A673 (cell line): ENCODE data around the gene DPF3. TPM values are rescaled to one million over a fixed set of nuclear protein-coding genes. Genes with fewer than 3 reads are reported as not detected.

Source experiments
- BruUV-seq: library from RNA; stranded (reverse); fragments of 400-500 nt; replicated peaks from 2 replicates; lab custom pipeline; 2021; lab: Mats Ljungman, UMichigan
- CTCF ChIA-PET: fragments of 300-600 bp; sonication (Branson Sonifier 250); formaldehyde crosslinking; loops from one replicate; lab custom pipeline; 2022; ENCODE audit warnings: antibody characterized with exemption; lab: Charles Lee
- POLR2A ChIA-PET: fragments of 300-600 bp; sonication (Branson Sonifier 250); formaldehyde crosslinking; loops from one replicate; lab custom pipeline; 2022; ENCODE audit warnings: antibody characterized with exemption; ENCODE audit not compliant: low non-redundant PET; lab: Charles Lee
- DNase-seq: peaks from one replicate; pipeline ENCODE4 v3.0.0-alpha.2; 2015; ENCODE audit warnings: low spot score
- H3K27ac ChIP-seq: fragments of 200-600 bp; sonication (generic); 2 replicates; pipeline ENCODE4 v1.5.1; 2016; ENCODE audit warnings: mixed run types, low read depth, mild to moderate bottlenecking, mixed read lengths, antibody characterized with exemption, low read length; ENCODE audit not compliant: poor library complexity, severe bottlenecking
- H3K27me3 ChIP-seq: fragments of 200-600 bp; sonication (generic); replicated peaks from 2 replicates; pipeline ENCODE4 v1.6.1; 2017; ENCODE audit warnings: mixed run types, low read depth, mild to moderate bottlenecking, mixed read lengths, antibody characterized with exemption, low read length; ENCODE audit not compliant: insufficient read depth, poor library complexity
- H3K36me3 ChIP-seq: fragments of 200-600 bp; sonication (generic); 2 replicates; pipeline ENCODE4 v1.6.1; 2016; ENCODE audit warnings: mixed run types, mild to moderate bottlenecking, mixed read lengths, antibody characterized with exemption, low read length; ENCODE audit not compliant: insufficient read depth, poor library complexity, severe bottlenecking
- H3K4me1 ChIP-seq: fragments of 200-600 bp; sonication (generic); 2 replicates; pipeline ENCODE4 v1.6.1; 2017; ENCODE audit warnings: mixed run types, mild to moderate bottlenecking, mixed read lengths, antibody characterized with exemption, low read length; ENCODE audit not compliant: insufficient read depth, poor library complexity, severe bottlenecking
- H3K4me3 ChIP-seq: fragments of 200-600 bp; sonication (generic); 2 replicates; pipeline ENCODE4 v1.5.1; 2016; ENCODE audit warnings: low read depth, mixed run types, mild to moderate bottlenecking, mixed read lengths, low read length; ENCODE audit not compliant: poor library complexity, severe bottlenecking
- H3K9me3 ChIP-seq: fragments of 200-600 bp; sonication (generic); 2 replicates; pipeline ENCODE4 v1.6.1; 2016; ENCODE audit warnings: mixed run types, low read depth, mild to moderate bottlenecking, mixed read lengths, antibody characterized with exemption, low read length; ENCODE audit not compliant: poor library complexity, severe bottlenecking
- EZH2 ChIP-seq: fragments of 200-600 bp; sonication (generic); IDR thresholded peaks from 2 replicates; pipeline ENCODE4 v1.6.1; 2017; ENCODE audit warnings: borderline replicate concordance, low read depth, mild to moderate bottlenecking, mixed read lengths, antibody characterized with exemption, low read length; ENCODE audit not compliant: poor library complexity, severe bottlenecking
- intact Hi-C: fragments of 100-400 bp; cut with micrococcal nuclease; formaldehyde crosslinking; loops from one replicate; pipeline ENCODE4 v1.10.0; 2022; ENCODE audit not compliant: unreplicated experiment
- total RNA-seq: library from RNA; stranded (reverse); gene quantifications from 2 replicates; pipeline ENCODE4 v1.2.3, GENCODE V29; 2021
- TF ChIP-seq, protein P1 (sequence below): fragments of 300-800, 200-600 bp; sonication (generic); conservative IDR thresholded peaks from 2 replicates; pipeline ENCODE4 v1.5.1; 2017; ENCODE audit warnings: low read depth, mild to moderate bottlenecking, antibody characterized with exemption, low read length, moderate library complexity, mixed read lengths

Gene DPF3
- total RNA-seq, 1 experiment from 2014 or later = 15.7 TPM

DNA sequence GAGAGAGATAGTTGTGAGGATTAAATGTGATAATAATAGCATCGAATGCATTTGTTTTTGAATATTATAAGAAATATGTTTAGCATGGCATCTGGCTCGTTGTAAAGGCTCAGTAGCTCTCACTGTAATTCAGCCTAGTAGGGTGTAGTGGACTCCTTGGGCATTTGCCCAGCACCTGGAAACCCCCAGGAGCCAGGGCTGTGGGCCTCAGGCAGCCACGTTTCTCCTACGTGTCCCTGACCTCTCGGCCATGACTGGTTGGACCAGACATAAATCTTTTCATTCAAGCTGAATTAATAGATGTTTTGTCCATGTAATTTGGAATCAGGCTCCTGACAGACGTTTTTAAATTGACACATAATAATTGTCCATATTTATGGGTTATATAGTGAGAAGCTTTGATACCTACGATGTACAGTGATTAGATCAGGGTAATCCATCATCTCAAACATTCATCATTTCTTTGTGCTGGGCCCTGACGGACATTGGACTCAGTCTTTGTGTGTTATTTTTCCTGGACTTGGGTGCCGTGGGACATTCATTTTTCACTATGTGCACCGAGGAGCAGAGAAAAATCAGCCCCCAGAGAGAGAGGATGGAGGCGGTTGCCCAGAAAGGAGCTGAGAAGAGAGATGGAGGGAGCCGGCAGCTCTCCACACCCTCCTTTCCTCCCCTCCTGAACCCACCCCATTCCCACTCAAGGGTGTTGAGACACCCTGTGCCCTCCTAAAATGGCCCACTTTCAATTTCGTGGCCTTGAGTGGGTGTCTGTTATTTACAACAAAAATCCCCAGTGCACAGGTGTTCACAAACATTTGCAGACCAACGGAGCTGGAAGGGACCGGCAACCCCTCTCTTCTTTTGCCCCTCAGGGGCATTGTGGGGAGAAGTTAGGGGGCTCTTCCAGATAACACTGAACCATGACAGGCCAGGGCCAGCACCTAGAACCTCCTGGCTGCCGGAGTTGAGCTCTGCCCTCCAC lies 296.4 kb downstream of the DPF3 start:
- BruUV-seq = no TSS peak
- Histone ChIP-seq H3K9me3 (no peaks in the 10 kb centered on the region), H3K36me3 (no peaks in the 10 kb centered on the region), H3K4me3 (no peak overlapping the region), H3K27me3 (no peaks in the 10 kb centered on the region), H3K4me1 (no peaks in the 10 kb centered on the region), H3K27ac (no peak overlapping the region)
- TF ChIP-seq, protein P1, sequence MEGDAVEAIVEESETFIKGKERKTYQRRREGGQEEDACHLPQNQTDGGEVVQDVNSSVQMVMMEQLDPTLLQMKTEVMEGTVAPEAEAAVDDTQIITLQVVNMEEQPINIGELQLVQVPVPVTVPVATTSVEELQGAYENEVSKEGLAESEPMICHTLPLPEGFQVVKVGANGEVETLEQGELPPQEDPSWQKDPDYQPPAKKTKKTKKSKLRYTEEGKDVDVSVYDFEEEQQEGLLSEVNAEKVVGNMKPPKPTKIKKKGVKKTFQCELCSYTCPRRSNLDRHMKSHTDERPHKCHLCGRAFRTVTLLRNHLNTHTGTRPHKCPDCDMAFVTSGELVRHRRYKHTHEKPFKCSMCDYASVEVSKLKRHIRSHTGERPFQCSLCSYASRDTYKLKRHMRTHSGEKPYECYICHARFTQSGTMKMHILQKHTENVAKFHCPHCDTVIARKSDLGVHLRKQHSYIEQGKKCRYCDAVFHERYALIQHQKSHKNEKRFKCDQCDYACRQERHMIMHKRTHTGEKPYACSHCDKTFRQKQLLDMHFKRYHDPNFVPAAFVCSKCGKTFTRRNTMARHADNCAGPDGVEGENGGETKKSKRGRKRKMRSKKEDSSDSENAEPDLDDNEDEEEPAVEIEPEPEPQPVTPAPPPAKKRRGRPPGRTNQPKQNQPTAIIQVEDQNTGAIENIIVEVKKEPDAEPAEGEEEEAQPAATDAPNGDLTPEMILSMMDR = no peak
- no peak for TF ChIP-seq EZH2
- no peak for DNase-seq
- CTCF ChIA-PET = no interaction called here
- intact Hi-C loops = no loop called here
- POLR2A ChIA-PET = no interaction called here

GRCh38 chr14:72595152-72595862 lies 298.6 kb downstream of the DPF3 start:
- H3K4me1 ChIP-seq = no peaks in the 10 kb centered on the region
- H3K4me3 ChIP-seq = no peak overlapping the region
- TF ChIP-seq EZH2 = no peak
- TF ChIP-seq, protein P1 = no peak
- no peaks in the 10 kb centered on the region for H3K27me3 ChIP-seq
- H3K36me3 ChIP-seq = no peaks in the 10 kb centered on the region
- no peak for DNase-seq
- intact Hi-C loops = no loop called here
- no TSS peak for BruUV-seq
- no peaks in the 10 kb centered on the region for H3K9me3 ChIP-seq
- no peak overlapping the region for H3K27ac ChIP-seq
- POLR2A ChIA-PET = no interaction called here
- CTCF ChIA-PET = no interaction called here

- Histone ChIP-seq H3K4me3 (no peak overlapping the region), H3K36me3 (no peaks in the 10 kb centered on the region), H3K27me3 (no peaks in the 10 kb centered on the region), H3K27ac (no peak overlapping the region), H3K4me1 (no peaks in the 10 kb centered on the region), H3K9me3 (no peaks in the 10 kb centered on the region)
- DNase-seq = no peak
- ChIA-PET CTCF (no interaction called here), POLR2A (no interaction called here)
- TF ChIP-seq, protein P1 = no peak
- TF ChIP-seq EZH2 = no peak
- no TSS peak for BruUV-seq
- intact Hi-C loops = no loop called here
Observed at GRCh38 chr14:72594099-72594901, 299.6 kb downstream of the DPF3 start.
